Measurements from ENCODE around the gene SURF4.

- TF ChIP-seq POLR2A (IDR thresholded peaks at IDR 0.05) = no peak
- TF ChIP-seq CTCF (IDR thresholded peaks at IDR 0.05) = no peak
These were observed 43.5 kb downstream of the SURF4 start for GRCh38 chr9:133332381-133332730.

Data from esophagus squamous epithelium (tissue), 4 donors.